ENCODE measurements around the gene DNPEP. TPM values are rescaled to one million over a fixed set of nuclear protein-coding genes. Genes with fewer than 3 reads are reported as not detected.
"Not testable (repeated sequence)": the region's sequence is repeated elsewhere in the genome, so short reads cannot be mapped to it uniquely, and the experiment has no call there.

Gene DNPEP
- total and polyA plus RNA-seq, 2 experiments from 2014 or later, result 49.2 to 67.9 TPM

DNA sequence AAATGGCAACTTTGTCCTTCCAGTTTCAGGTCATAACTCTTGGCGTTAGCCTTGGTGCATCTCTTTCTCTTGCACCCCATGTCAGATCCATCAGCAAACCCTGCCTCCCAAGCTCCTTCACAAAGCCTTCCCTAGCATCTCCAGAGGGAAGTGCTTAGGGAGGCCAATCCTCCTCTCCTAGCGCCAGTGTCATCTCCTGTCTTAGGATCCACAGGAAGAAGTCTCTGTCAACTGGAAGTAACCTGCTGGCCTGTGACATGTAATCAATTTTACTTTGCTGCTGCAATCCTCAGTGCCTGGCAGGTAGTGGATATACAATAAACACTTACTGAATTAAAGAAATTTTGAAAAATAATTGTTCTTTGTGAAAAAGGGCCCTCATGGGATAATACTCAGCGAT is 7.9 kb upstream of the DNPEP start:
- Histone ChIP-seq H3K4me2 (no peak overlapping the region), H2AFZ (no peak overlapping the region), H3K27me3 (ENCODE audit: insufficient read depth) (no peaks in the 10 kb centered on the region), H3K9me2 (ENCODE audit: insufficient read depth) (no peaks in the 10 kb centered on the region), H3K4me3 (no peak overlapping the region), H3K4me1 (ENCODE audit: insufficient read depth) (peaks cover 4% of the 10 kb centered on the region; the same call in 1 of the 2 replicates), H4K20me1 (replicated peaks; ENCODE audit: insufficient read depth) (no peaks in the 10 kb centered on the region), H3K79me2 (replicated peaks; ENCODE audit: insufficient read depth) (no peaks in the 10 kb centered on the region), H3K36me3 (ENCODE audit: insufficient read depth) (no peaks in the 10 kb centered on the region), H3F3A (replicated peaks; ENCODE audit: low read depth) (no peaks in the 10 kb centered on the region), H3K27ac (ENCODE audit: low read depth) (no peak overlapping the region)
- no peak for TF ChIP-seq ZNF114 (CRISPR knock-in tag; IDR thresholded peaks at IDR 0.05)
- TF ChIP-seq POLR2AphosphoS5 (IDR thresholded peaks at IDR 0.05; ENCODE audit: low read depth), result no peak
- TF ChIP-seq NANOG (IDR thresholded peaks at IDR 0.05; ENCODE audit: borderline replicate concordance), result no peak
- no peak for TF ChIP-seq ZNF331 (CRISPR knock-in tag; IDR thresholded peaks at IDR 0.05; ENCODE audit: low read depth)
- no peak for TF ChIP-seq EZH2phosphoT487 (IDR thresholded peaks at IDR 0.05; ENCODE audit: unreplicated experiment)
- no peak for TF ChIP-seq EZH2 (IDR thresholded peaks at IDR 0.05; ENCODE audit: low read depth, unreplicated experiment)
- no peak for TF ChIP-seq STAT1 (IDR thresholded peaks at IDR 0.05; ENCODE audit: unreplicated experiment)
- TF ChIP-seq, protein P1, sequence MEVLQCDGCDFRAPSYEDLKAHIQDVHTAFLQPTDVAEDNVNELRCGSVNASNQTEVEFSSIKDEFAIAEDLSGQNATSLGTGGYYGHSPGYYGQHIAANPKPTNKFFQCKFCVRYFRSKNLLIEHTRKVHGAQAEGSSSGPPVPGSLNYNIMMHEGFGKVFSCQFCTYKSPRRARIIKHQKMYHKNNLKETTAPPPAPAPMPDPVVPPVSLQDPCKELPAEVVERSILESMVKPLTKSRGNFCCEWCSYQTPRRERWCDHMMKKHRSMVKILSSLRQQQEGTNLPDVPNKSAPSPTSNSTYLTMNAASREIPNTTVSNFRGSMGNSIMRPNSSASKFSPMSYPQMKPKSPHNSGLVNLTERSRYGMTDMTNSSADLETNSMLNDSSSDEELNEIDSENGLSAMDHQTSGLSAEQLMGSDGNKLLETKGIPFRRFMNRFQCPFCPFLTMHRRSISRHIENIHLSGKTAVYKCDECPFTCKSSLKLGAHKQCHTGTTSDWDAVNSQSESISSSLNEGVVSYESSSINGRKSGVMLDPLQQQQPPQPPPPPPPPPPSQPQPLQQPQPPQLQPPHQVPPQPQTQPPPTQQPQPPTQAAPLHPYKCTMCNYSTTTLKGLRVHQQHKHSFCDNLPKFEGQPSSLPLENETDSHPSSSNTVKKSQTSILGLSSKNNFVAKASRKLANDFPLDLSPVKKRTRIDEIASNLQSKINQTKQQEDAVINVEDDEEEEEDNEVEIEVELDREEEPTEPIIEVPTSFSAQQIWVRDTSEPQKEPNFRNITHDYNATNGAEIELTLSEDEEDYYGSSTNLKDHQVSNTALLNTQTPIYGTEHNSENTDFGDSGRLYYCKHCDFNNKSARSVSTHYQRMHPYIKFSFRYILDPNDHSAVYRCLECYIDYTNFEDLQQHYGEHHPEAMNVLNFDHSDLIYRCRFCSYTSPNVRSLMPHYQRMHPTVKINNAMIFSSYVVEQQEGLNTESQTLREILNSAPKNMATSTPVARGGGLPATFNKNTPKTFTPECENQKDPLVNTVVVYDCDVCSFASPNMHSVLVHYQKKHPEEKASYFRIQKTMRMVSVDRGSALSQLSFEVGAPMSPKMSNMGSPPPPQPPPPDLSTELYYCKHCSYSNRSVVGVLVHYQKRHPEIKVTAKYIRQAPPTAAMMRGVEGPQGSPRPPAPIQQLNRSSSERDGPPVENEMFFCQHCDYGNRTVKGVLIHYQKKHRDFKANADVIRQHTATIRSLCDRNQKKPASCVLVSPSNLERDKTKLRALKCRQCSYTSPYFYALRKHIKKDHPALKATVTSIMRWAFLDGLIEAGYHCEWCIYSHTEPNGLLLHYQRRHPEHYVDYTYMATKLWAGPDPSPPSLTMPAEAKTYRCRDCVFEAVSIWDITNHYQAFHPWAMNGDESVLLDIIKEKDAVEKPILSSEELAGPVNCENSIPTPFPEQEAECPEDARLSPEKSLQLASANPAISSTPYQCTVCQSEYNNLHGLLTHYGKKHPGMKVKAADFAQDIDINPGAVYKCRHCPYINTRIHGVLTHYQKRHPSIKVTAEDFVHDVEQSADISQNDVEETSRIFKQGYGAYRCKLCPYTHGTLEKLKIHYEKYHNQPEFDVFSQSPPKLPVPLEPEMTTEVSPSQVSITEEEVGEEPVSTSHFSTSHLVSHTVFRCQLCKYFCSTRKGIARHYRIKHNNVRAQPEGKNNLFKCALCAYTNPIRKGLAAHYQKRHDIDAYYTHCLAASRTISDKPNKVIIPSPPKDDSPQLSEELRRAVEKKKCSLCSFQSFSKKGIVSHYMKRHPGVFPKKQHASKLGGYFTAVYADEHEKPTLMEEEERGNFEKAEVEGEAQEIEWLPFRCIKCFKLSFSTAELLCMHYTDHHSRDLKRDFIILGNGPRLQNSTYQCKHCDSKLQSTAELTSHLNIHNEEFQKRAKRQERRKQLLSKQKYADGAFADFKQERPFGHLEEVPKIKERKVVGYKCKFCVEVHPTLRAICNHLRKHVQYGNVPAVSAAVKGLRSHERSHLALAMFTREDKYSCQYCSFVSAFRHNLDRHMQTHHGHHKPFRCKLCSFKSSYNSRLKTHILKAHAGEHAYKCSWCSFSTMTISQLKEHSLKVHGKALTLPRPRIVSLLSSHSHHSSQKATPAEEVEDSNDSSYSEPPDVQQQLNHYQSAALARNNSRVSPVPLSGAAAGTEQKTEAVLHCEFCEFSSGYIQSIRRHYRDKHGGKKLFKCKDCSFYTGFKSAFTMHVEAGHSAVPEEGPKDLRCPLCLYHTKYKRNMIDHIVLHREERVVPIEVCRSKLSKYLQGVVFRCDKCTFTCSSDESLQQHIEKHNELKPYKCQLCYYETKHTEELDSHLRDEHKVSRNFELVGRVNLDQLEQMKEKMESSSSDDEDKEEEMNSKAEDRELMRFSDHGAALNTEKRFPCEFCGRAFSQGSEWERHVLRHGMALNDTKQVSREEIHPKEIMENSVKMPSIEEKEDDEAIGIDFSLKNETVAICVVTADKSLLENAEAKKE (CRISPR knock-in tag; IDR thresholded peaks at IDR 0.05), result no peak
- no peak for TF ChIP-seq CREB1 (CRISPR knock-in tag; IDR thresholded peaks at IDR 0.05; ENCODE audit: low read depth)
- TF ChIP-seq, protein P2, sequence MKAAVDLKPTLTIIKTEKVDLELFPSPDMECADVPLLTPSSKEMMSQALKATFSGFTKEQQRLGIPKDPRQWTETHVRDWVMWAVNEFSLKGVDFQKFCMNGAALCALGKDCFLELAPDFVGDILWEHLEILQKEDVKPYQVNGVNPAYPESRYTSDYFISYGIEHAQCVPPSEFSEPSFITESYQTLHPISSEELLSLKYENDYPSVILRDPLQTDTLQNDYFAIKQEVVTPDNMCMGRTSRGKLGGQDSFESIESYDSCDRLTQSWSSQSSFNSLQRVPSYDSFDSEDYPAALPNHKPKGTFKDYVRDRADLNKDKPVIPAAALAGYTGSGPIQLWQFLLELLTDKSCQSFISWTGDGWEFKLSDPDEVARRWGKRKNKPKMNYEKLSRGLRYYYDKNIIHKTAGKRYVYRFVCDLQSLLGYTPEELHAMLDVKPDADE (IDR thresholded peaks at IDR 0.05), result no peak
- TF ChIP-seq, protein P3, sequence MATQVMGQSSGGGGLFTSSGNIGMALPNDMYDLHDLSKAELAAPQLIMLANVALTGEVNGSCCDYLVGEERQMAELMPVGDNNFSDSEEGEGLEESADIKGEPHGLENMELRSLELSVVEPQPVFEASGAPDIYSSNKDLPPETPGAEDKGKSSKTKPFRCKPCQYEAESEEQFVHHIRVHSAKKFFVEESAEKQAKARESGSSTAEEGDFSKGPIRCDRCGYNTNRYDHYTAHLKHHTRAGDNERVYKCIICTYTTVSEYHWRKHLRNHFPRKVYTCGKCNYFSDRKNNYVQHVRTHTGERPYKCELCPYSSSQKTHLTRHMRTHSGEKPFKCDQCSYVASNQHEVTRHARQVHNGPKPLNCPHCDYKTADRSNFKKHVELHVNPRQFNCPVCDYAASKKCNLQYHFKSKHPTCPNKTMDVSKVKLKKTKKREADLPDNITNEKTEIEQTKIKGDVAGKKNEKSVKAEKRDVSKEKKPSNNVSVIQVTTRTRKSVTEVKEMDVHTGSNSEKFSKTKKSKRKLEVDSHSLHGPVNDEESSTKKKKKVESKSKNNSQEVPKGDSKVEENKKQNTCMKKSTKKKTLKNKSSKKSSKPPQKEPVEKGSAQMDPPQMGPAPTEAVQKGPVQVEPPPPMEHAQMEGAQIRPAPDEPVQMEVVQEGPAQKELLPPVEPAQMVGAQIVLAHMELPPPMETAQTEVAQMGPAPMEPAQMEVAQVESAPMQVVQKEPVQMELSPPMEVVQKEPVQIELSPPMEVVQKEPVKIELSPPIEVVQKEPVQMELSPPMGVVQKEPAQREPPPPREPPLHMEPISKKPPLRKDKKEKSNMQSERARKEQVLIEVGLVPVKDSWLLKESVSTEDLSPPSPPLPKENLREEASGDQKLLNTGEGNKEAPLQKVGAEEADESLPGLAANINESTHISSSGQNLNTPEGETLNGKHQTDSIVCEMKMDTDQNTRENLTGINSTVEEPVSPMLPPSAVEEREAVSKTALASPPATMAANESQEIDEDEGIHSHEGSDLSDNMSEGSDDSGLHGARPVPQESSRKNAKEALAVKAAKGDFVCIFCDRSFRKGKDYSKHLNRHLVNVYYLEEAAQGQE (IDR thresholded peaks at IDR 0.05; ENCODE audit: unreplicated experiment), result no peak
- Mint-ChIP-seq H3K4me3 (no peak overlapping the region), H3K4me1 (peaks cover 13% of the 10 kb centered on the region), H3K27me3 (ENCODE audit: insufficient read depth, low read depth, poor library complexity) (peaks cover 8% of the 10 kb centered on the region), H3K27ac (no peak overlapping the region), H3K36me3 (ENCODE audit: low read depth) (no peaks in the 10 kb centered on the region), H3K9me3 (no peaks in the 10 kb centered on the region; the same call in 2 of the 3 replicates)
- no peak for ATAC-seq
- DNase-seq (ENCODE audit: low spot score), result no peak

DNA sequence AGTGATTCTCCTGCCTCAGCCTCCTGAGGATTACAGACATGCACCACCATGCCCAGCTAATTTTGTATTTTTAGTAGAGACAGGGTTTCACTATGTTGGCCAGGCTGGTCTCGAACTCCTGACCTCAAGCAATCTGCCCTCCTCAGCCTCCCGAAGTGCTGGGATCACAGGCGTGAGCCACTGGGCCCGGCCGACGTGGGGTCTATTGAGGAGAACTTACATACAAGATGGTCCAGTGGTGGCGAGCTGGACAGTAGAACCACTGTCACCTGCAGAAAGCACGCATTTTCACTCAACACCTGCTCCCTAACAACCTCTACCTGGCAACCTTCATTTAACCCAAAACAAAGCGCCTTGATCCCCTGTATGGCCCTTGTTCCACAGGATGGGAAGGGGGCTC is 7.3 kb upstream of the DNPEP start:
- H3K4me2 ChIP-seq; H3K4me1 Mint-ChIP-seq; H3K4me1 ChIP-seq (ENCODE audit: insufficient read depth); H4K20me1 ChIP-seq (replicated peaks; ENCODE audit: insufficient read depth); H3K9me3 Mint-ChIP-seq; H3F3A ChIP-seq (replicated peaks; ENCODE audit: low read depth); H2AFZ ChIP-seq; H3K27ac ChIP-seq (ENCODE audit: low read depth); H3K27me3 ChIP-seq (ENCODE audit: insufficient read depth); H3K36me3 Mint-ChIP-seq (ENCODE audit: low read depth); H3K79me2 ChIP-seq (replicated peaks; ENCODE audit: insufficient read depth); H3K9me2 ChIP-seq (ENCODE audit: insufficient read depth); H3K27ac Mint-ChIP-seq; ATAC-seq; H3K4me3 ChIP-seq; H3K36me3 ChIP-seq (ENCODE audit: insufficient read depth); DNase-seq (ENCODE audit: low spot score); H3K4me3 Mint-ChIP-seq; H3K27me3 Mint-ChIP-seq (ENCODE audit: insufficient read depth, low read depth, poor library complexity): not testable (repeated sequence)
